Keratinocyte (primary cell): ENCODE measurements around the gene LRRC63. TPM values are rescaled to one million over a fixed set of nuclear protein-coding genes. Genes with fewer than 3 reads are reported as not detected.

Experiments used
- DNase-seq: peaks from one replicate; pipeline ENCODE4 v3.0.0-alpha.2; 2011; ENCODE audit warnings: low read depth, missing footprints, low spot score
- FAIRE-seq: peaks from 2 replicates; lab custom pipeline; 2011; peaks lifted over from hg19 to GRCh38; lab: Jason Lieb, UNC
- H2AFZ ChIP-seq: 2 replicates; pipeline ENCODE4 v1.6.0; 2012; ENCODE audit warnings: low read length, control low read depth, inconsistent platforms; ENCODE audit not compliant: control insufficient read depth
- H3K27ac ChIP-seq: 2 replicates; pipeline ENCODE4 v1.5.1; 2011; ENCODE audit warnings: low read length; ENCODE audit not compliant: control insufficient read depth, insufficient read depth
- H3K27me3 ChIP-seq: 3 replicates; pipeline ENCODE4 v1.6.0; 2011; ENCODE audit warnings: low read length; ENCODE audit not compliant: control insufficient read depth, insufficient read depth; ENCODE audit errors: extremely low read depth
- H3K36me3 ChIP-seq, 2 experiments: 2 replicates in 1 of 2; 3 replicates in 1 of 2; pipeline ENCODE4 v1.5.1; 2011; ENCODE audit warnings: low read length in 2 of 2, mild to moderate bottlenecking in 1 of 2; ENCODE audit not compliant: control insufficient read depth in 2 of 2, insufficient read depth in 2 of 2; ENCODE audit errors: extremely low read depth in 1 of 2
- H3K4me1 ChIP-seq: 3 replicates; pipeline ENCODE4 v1.5.1; 2011; ENCODE audit warnings: low read length; ENCODE audit not compliant: control insufficient read depth, insufficient read depth; ENCODE audit errors: extremely low read depth
- H3K4me2 ChIP-seq: 3 replicates; pipeline ENCODE4 v1.6.0; 2011; ENCODE audit warnings: low read depth, low read length; ENCODE audit not compliant: control insufficient read depth, insufficient read depth; ENCODE audit errors: extremely low read depth
- H3K4me3 ChIP-seq, 3 experiments: fragments of 200-600 bp in 1 of 3; sonication (generic) in 1 of 3; 2 replicates in 2 of 3; 3 replicates in 1 of 3; pipeline ENCODE4 v1.5.1; 2011 to 2016; ENCODE audit warnings: low read length in 3 of 3, mild to moderate bottlenecking in 3 of 3, control low read depth in 2 of 3, inconsistent platforms in 1 of 3, low read depth in 1 of 3, mixed read lengths in 1 of 3, mixed run types in 1 of 3, moderate library complexity in 1 of 3; ENCODE audit not compliant: control insufficient read depth in 2 of 3, insufficient read depth in 2 of 3; ENCODE audit errors: extremely low read depth in 1 of 3
- H3K79me2 ChIP-seq: 2 replicates; pipeline ENCODE4 v1.6.0; 2012; ENCODE audit warnings: low read length; ENCODE audit not compliant: control insufficient read depth, insufficient read depth
- H3K9ac ChIP-seq: 3 replicates; pipeline ENCODE4 v1.6.0; 2011; ENCODE audit warnings: low read length; ENCODE audit not compliant: control insufficient read depth, insufficient read depth; ENCODE audit errors: extremely low read depth
- H3K9me1 ChIP-seq: 3 replicates; pipeline ENCODE4 v1.6.0; 2011; ENCODE audit warnings: low read length; ENCODE audit not compliant: control insufficient read depth, insufficient read depth; ENCODE audit errors: extremely low read depth
- H3K9me3 ChIP-seq: 2 replicates; pipeline ENCODE4 v1.5.1; 2012; ENCODE audit warnings: low read depth, low read length; ENCODE audit not compliant: control insufficient read depth
- H4K20me1 ChIP-seq: 3 replicates; pipeline ENCODE4 v1.6.0; 2011; ENCODE audit warnings: low read length; ENCODE audit not compliant: control insufficient read depth, insufficient read depth; ENCODE audit errors: extremely low read depth
- CTCF ChIP-seq, 3 experiments: IDR thresholded peaks in 1 of 3; conservative IDR thresholded peaks in 1 of 3; optimal IDR thresholded peaks in 1 of 3; 2 replicates in 2 of 3; 3 replicates in 1 of 3; pipeline versions ENCODE3 to v1.5.1; 2011; ENCODE audit warnings: low read length in 3 of 3, mild to moderate bottlenecking in 3 of 3, moderate library complexity in 2 of 3, control low read depth in 1 of 3, inconsistent platforms in 1 of 3; ENCODE audit not compliant: insufficient read depth in 2 of 3; ENCODE audit errors: extremely low read depth in 1 of 3
- EZH2 ChIP-seq: IDR thresholded peaks from one replicate; pipeline ENCODE4 v1.6.1; 2012; ENCODE audit warnings: inconsistent platforms, mild to moderate bottlenecking, low read length, moderate library complexity
- dilution Hi-C: fragments of 300-500 bp; cut with MboI; formaldehyde crosslinking; loops from one replicate; pipeline ENCODE4 v1.7.0; 2020; ENCODE audit warnings: low sequenced_read_pairs; ENCODE audit not compliant: extremely low pct_ligation_motif_present
- polyA plus RNA-seq, 5 experiments: library from polyadenylated mRNA; depleted of rRNA in 3 of 5; stranded (reverse) in 3 of 5; stranded (forward) in 1 of 5; unstranded in 1 of 5; fragments of >200 nt; gene quantifications; 1 replicate in 1 of 5; 2 replicates in 3 of 5; 3 replicates in 1 of 5; pipeline versions ENCODE4 v1.2.1 to v1.2.3, GENCODE V29; 2011 to 2012; ENCODE audit warnings: missing spikeins in 2 of 5, low read depth in 1 of 5, low replicate concordance in 1 of 5

Gene LRRC63
- polyA plus RNA-seq, 1 donor (not counting 4 experiments of a cell fraction or from before 2014, with no cell fraction given) = not detected

- Histone ChIP-seq H3K9me3 (no peaks in the 10 kb centered on the region), H3K27me3 (peaks cover 8% of the 10 kb centered on the region), H3K9me1 (no peaks in the 10 kb centered on the region), H3K27ac (no peak overlapping the region), H3K4me2 (no peak overlapping the region), H3K9ac (no peak overlapping the region), H2AFZ (no peak overlapping the region), H3K4me3 (no peak overlapping the region), H3K4me1 (peaks cover 3% of the 10 kb centered on the region), H3K36me3 (no peaks in the 10 kb centered on the region), H3K79me2 (no peaks in the 10 kb centered on the region), H4K20me1 (no peaks in the 10 kb centered on the region)
- dilution Hi-C loops = no loop called here
- FAIRE-seq (no peak), DNase-seq (no peak)
- TF ChIP-seq CTCF (optimal IDR thresholded peaks at IDR 0.05 in 1 of 3, IDR thresholded peaks at IDR 0.05 in 1 of 3, conservative IDR thresholded peaks at IDR 0.05 in 1 of 3; ENCODE audit: extremely low read depth in 1 of 3, insufficient read depth in 2 of 3, low read length in 3 of 3) (no peak), EZH2 (no peak)
Observed at GRCh38 chr13:46178821-46179220, 32.9 kb upstream of the LRRC63 start.

DNA sequence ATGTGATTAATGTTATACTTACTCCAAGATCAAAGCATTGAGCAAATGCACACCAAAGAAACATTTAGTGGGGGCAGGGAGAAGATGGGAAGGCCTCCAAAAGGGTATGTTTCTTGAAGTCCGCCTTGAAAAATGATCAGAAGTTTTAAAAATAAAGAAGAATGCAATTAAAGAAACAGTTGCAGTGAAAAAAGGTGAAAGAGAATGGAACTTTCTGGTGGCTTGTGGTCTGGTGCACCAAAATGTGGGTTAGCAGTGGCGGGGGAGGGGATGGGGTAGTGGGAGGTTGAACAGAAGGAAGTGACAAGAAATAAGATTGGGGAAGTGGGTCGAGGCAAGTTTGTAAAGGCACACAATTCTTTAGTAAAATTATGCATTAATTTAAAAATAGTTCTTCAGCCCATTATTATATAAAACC lies 32.2 kb upstream of the LRRC63 start:
- Histone ChIP-seq H3K27me3 (peaks cover 8% of the 10 kb centered on the region), H4K20me1 (no peaks in the 10 kb centered on the region), H3K9ac (no peak overlapping the region), H2AFZ (no peak overlapping the region), H3K27ac (no peak overlapping the region), H3K4me1 (peaks cover 3% of the 10 kb centered on the region), H3K4me3 (no peak overlapping the region), H3K79me2 (no peaks in the 10 kb centered on the region), H3K9me1 (no peaks in the 10 kb centered on the region), H3K9me3 (no peaks in the 10 kb centered on the region), H3K36me3 (no peaks in the 10 kb centered on the region), H3K4me2 (no peak overlapping the region)
- no peak for TF ChIP-seq CTCF (optimal IDR thresholded peaks at IDR 0.05 in 1 of 3, IDR thresholded peaks at IDR 0.05 in 1 of 3, conservative IDR thresholded peaks at IDR 0.05 in 1 of 3; ENCODE audit: extremely low read depth in 1 of 3, insufficient read depth in 2 of 3, low read length in 3 of 3)
- no peak for TF ChIP-seq EZH2
- dilution Hi-C loops = no loop called here
- FAIRE-seq (no peak), DNase-seq (no peak)
